Measurements from ENCODE around the gene EFNA3.

Gene EFNA3

GRCh38 chr1:155134880-155135414 lies 56.3 kb downstream of the EFNA3 start (continued):
- TF ChIP-seq ZNF398 (tag by site-specific recombination; IDR thresholded peaks at IDR 0.05), result no peak; the same call in 1 of the 2 replicates
- no peak for TF ChIP-seq ZNF785 (tag by site-specific recombination; IDR thresholded peaks at IDR 0.05)
- TF ChIP-seq EGR2 (tag by site-specific recombination; IDR thresholded peaks at IDR 0.05; ENCODE audit: low read depth), result peak; percentile 80
- 0 out of 2 replicates have a peak, but pooled peaks have one; percentile 43 for TF ChIP-seq PBX3 (CRISPR knock-in tag; IDR thresholded peaks at IDR 0.05)
- peak; percentile 78 for TF ChIP-seq ZNF629 (tag by site-specific recombination; IDR thresholded peaks at IDR 0.05)
- TF ChIP-seq SCRT1 (tag by site-specific recombination; IDR thresholded peaks at IDR 0.05; ENCODE audit: borderline replicate concordance), result peak; percentile 89
- no peak for TF ChIP-seq ZNF311 (tag by site-specific recombination; IDR thresholded peaks at IDR 0.05; ENCODE audit: borderline replicate concordance)
- no peak for TF ChIP-seq ZFP41 (tag by site-specific recombination; IDR thresholded peaks at IDR 0.05; ENCODE audit: borderline replicate concordance)
- no peak for TF ChIP-seq ZNF202 (tag by site-specific recombination; IDR thresholded peaks at IDR 0.05; ENCODE audit: borderline replicate concordance)
- no peak for TF ChIP-seq ZBTB26 (tag by site-specific recombination; optimal IDR thresholded peaks at IDR 0.05)
- TF ChIP-seq ZNF274 (IDR thresholded peaks at IDR 0.05; ENCODE audit: low read length), result no peak
- TF ChIP-seq ZNF274 (tag by site-specific recombination; IDR thresholded peaks at IDR 0.05; ENCODE audit: borderline replicate concordance), result no peak
- TF ChIP-seq SP7 (tag by site-specific recombination; IDR thresholded peaks at IDR 0.05), result peak; percentile 69
- TF ChIP-seq GLI4 (tag by site-specific recombination; IDR thresholded peaks at IDR 0.05), result no peak
- TF ChIP-seq PRDM1 (tag by site-specific recombination; IDR thresholded peaks at IDR 0.05), result peak; percentile 57; the same call in 1 of the 2 replicates
- TF ChIP-seq ZNF501 (tag by site-specific recombination; IDR thresholded peaks at IDR 0.05), result no peak; the same call in 1 of the 2 replicates
- peak; percentile 70; the same call in 1 of the 2 replicates for TF ChIP-seq PRDM10 (tag by site-specific recombination; IDR thresholded peaks at IDR 0.05)
- no peak for TF ChIP-seq ATF2 (tag by site-specific recombination; IDR thresholded peaks at IDR 0.05; ENCODE audit: low read depth)
- no peak for TF ChIP-seq ZNF580 (tag by site-specific recombination; IDR thresholded peaks at IDR 0.05)
- no peak for TF ChIP-seq ZNF660 (tag by site-specific recombination; IDR thresholded peaks at IDR 0.05)
- no peak for TF ChIP-seq ZNF518A (tag by site-specific recombination; conservative IDR thresholded peaks at IDR 0.05; ENCODE audit: low read depth)
- no peak for TF ChIP-seq ZNF639 (tag by site-specific recombination; IDR thresholded peaks at IDR 0.05)

All from HEK293 (cell line).